SJCRH30 (cell line): ENCODE data around the gene CD40LG. TPM values are rescaled to one million over a fixed set of nuclear protein-coding genes. Genes with fewer than 3 reads are reported as not detected.

Experiments
- DNase-seq, 2 experiments: peaks; one replicate each; pipeline ENCODE4 v3.0.0-alpha.2; 2015 to 2020
- H3K27ac ChIP-seq: fragments of 250-450 bp; sonication (Bioruptor Pico); 2 replicates; pipeline ENCODE4 v1.5.1; 2020; ENCODE audit warnings: mild to moderate bottlenecking, moderate library complexity
- H3K27me3 ChIP-seq: fragments of 250-450 bp; sonication (Bioruptor Pico); 2 replicates; pipeline ENCODE4 v1.5.1; 2020; ENCODE audit warnings: mild to moderate bottlenecking, moderate library complexity
- H3K36me3 ChIP-seq: fragments of 250-450 bp; sonication (Bioruptor Pico); 2 replicates; pipeline ENCODE4 v1.5.1; 2020; ENCODE audit warnings: mild to moderate bottlenecking, moderate library complexity
- H3K4me1 ChIP-seq: fragments of 250-450 bp; sonication (Bioruptor Pico); 2 replicates; pipeline ENCODE4 v1.5.1; 2020; ENCODE audit warnings: mild to moderate bottlenecking, moderate library complexity
- H3K4me3 ChIP-seq: fragments of 250-450 bp; sonication (Bioruptor Pico); 2 replicates; pipeline ENCODE4 v1.5.1; 2020; ENCODE audit warnings: mild to moderate bottlenecking, moderate library complexity
- H3K9me3 ChIP-seq: fragments of 250-450 bp; sonication (Bioruptor Pico); replicated peaks from 2 replicates; pipeline ENCODE4 v1.5.1; 2020; ENCODE audit warnings: mild to moderate bottlenecking, moderate library complexity
- total RNA-seq: library from RNA; depleted of rRNA; stranded (reverse); fragments of >200 nt; shearing (Covaris generic); gene quantifications from 2 replicates; pipeline ENCODE4 v1.2.3, GENCODE V29; 2014

The CD40LG gene
- total RNA-seq, 1 experiment from 2014 or later: not detected

- Histone ChIP-seq H3K4me1 (no peaks in the 10 kb centered on the region), H3K27ac (no peak overlapping the region), H3K27me3 (no peaks in the 10 kb centered on the region), H3K9me3 (no peaks in the 10 kb centered on the region), H3K36me3 (no peaks in the 10 kb centered on the region), H3K4me3 (no peak overlapping the region)
- DNase-seq: no peak
Measured at GRCh38 chrX:136665258-136665900, 17.4 kb downstream of the CD40LG start.

GRCh38 chrX:136666088-136666487 lies 18.1 kb downstream of the CD40LG start:
- no peak for DNase-seq
- no peaks in the 10 kb centered on the region for H3K9me3 ChIP-seq
- no peak overlapping the region for H3K27ac ChIP-seq
- H3K4me3 ChIP-seq: no peak overlapping the region
- H3K27me3 ChIP-seq: no peaks in the 10 kb centered on the region
- no peaks in the 10 kb centered on the region for H3K36me3 ChIP-seq
- H3K4me1 ChIP-seq: no peaks in the 10 kb centered on the region

- no peaks in the 10 kb centered on the region for H3K36me3 ChIP-seq
- H3K4me1 ChIP-seq: no peaks in the 10 kb centered on the region
- no peak overlapping the region for H3K4me3 ChIP-seq
- peak; percentile 4 to 17 for DNase-seq
- no peak overlapping the region for H3K27ac ChIP-seq
- H3K9me3 ChIP-seq: no peaks in the 10 kb centered on the region
- no peaks in the 10 kb centered on the region for H3K27me3 ChIP-seq
Measured at GRCh38 chrX:136667446-136668168, 19.6 kb downstream of the CD40LG start.

GRCh38 chrX:136671006-136671610 lies 23.1 kb downstream of the CD40LG start:
- H3K27ac ChIP-seq: no peak overlapping the region
- no peaks in the 10 kb centered on the region for H3K9me3 ChIP-seq
- no peaks in the 10 kb centered on the region for H3K27me3 ChIP-seq
- no peaks in the 10 kb centered on the region for H3K4me1 ChIP-seq
- no peak overlapping the region for H3K4me3 ChIP-seq
- no peaks in the 10 kb centered on the region for H3K36me3 ChIP-seq
- no peak for DNase-seq

GRCh38 chrX:136674270-136674985 lies 26.5 kb downstream of the CD40LG start:
- Histone ChIP-seq H3K4me3 (no peak overlapping the region), H3K27me3 (no peaks in the 10 kb centered on the region), H3K4me1 (no peaks in the 10 kb centered on the region), H3K36me3 (no peaks in the 10 kb centered on the region), H3K27ac (no peak overlapping the region), H3K9me3 (no peaks in the 10 kb centered on the region)
- no peak for DNase-seq

- no peak overlapping the region for H3K4me3 ChIP-seq
- no peaks in the 10 kb centered on the region for H3K36me3 ChIP-seq
- H3K27me3 ChIP-seq: no peaks in the 10 kb centered on the region
- H3K4me1 ChIP-seq: no peaks in the 10 kb centered on the region
- DNase-seq: no peak
- H3K27ac ChIP-seq: no peak overlapping the region
- H3K9me3 ChIP-seq: no peaks in the 10 kb centered on the region
Measured at GRCh38 chrX:136679531-136679930, 31.6 kb downstream of the CD40LG start.

- no peaks in the 10 kb centered on the region for H3K9me3 ChIP-seq
- H3K4me1 ChIP-seq: no peaks in the 10 kb centered on the region
- H3K36me3 ChIP-seq: no peaks in the 10 kb centered on the region
- no peak overlapping the region for H3K4me3 ChIP-seq
- DNase-seq: no peak
- no peak overlapping the region for H3K27ac ChIP-seq
- no peaks in the 10 kb centered on the region for H3K27me3 ChIP-seq
Measured at GRCh38 chrX:136684120-136684519, 36.2 kb downstream of the CD40LG start.

- H3K9me3 ChIP-seq: no peaks in the 10 kb centered on the region
- H3K4me3 ChIP-seq: no peak overlapping the region
- no peaks in the 10 kb centered on the region for H3K4me1 ChIP-seq
- H3K27me3 ChIP-seq: no peaks in the 10 kb centered on the region
- no peak for DNase-seq
- H3K27ac ChIP-seq: no peak overlapping the region
- H3K36me3 ChIP-seq: no peaks in the 10 kb centered on the region
Measured at GRCh38 chrX:136687457-136687856, 39.5 kb downstream of the CD40LG start.

GRCh38 chrX:136689436-136689835 lies 41.5 kb downstream of the CD40LG start:
- no peaks in the 10 kb centered on the region for H3K4me1 ChIP-seq
- H3K27me3 ChIP-seq: no peaks in the 10 kb centered on the region
- H3K9me3 ChIP-seq: no peaks in the 10 kb centered on the region
- H3K4me3 ChIP-seq: no peak overlapping the region
- H3K27ac ChIP-seq: no peak overlapping the region
- no peak for DNase-seq
- H3K36me3 ChIP-seq: no peaks in the 10 kb centered on the region

- H3K27ac ChIP-seq: no peak overlapping the region
- no peaks in the 10 kb centered on the region for H3K36me3 ChIP-seq
- no peaks in the 10 kb centered on the region for H3K4me1 ChIP-seq
- no peak for DNase-seq
- H3K9me3 ChIP-seq: no peaks in the 10 kb centered on the region
- H3K4me3 ChIP-seq: no peak overlapping the region
- H3K27me3 ChIP-seq: no peaks in the 10 kb centered on the region
Measured at GRCh38 chrX:136691028-136691809, 43.3 kb downstream of the CD40LG start.

GRCh38 chrX:136692271-136692670 lies 44.3 kb downstream of the CD40LG start:
- no peak for DNase-seq
- Histone ChIP-seq H3K36me3 (no peaks in the 10 kb centered on the region), H3K4me3 (no peak overlapping the region), H3K27ac (no peak overlapping the region), H3K4me1 (no peaks in the 10 kb centered on the region), H3K9me3 (no peaks in the 10 kb centered on the region), H3K27me3 (no peaks in the 10 kb centered on the region)

GRCh38 chrX:136694431-136695087 lies 46.6 kb downstream of the CD40LG start:
- Histone ChIP-seq H3K27me3 (no peaks in the 10 kb centered on the region), H3K27ac (0 out of 2 replicates have a peak overlapping the region, but pooled peaks have one; percentile 21), H3K4me1 (no peaks in the 10 kb centered on the region), H3K36me3 (no peaks in the 10 kb centered on the region), H3K9me3 (no peaks in the 10 kb centered on the region), H3K4me3 (peak overlapping the region; percentile 40)
- peak; percentile 10 to 70 for DNase-seq

GRCh38 chrX:136697156-136697555 lies 49.2 kb downstream of the CD40LG start:
- Histone ChIP-seq H3K27ac (no peak overlapping the region), H3K4me1 (no peaks in the 10 kb centered on the region), H3K36me3 (no peaks in the 10 kb centered on the region), H3K9me3 (no peaks in the 10 kb centered on the region), H3K4me3 (no peak overlapping the region), H3K27me3 (no peaks in the 10 kb centered on the region)
- DNase-seq: no peak

GRCh38 chrX:136708348-136708747 lies 60.4 kb downstream of the CD40LG start:
- Histone ChIP-seq H3K27me3 (no peaks in the 10 kb centered on the region), H3K4me1 (no peaks in the 10 kb centered on the region), H3K4me3 (no peak overlapping the region), H3K9me3 (no peaks in the 10 kb centered on the region), H3K36me3 (no peaks in the 10 kb centered on the region), H3K27ac (no peak overlapping the region)
- peak in 1 of 2 experiments; percentile 6 for DNase-seq
